ENCODE measurements around the gene TUBB6.

DNA sequence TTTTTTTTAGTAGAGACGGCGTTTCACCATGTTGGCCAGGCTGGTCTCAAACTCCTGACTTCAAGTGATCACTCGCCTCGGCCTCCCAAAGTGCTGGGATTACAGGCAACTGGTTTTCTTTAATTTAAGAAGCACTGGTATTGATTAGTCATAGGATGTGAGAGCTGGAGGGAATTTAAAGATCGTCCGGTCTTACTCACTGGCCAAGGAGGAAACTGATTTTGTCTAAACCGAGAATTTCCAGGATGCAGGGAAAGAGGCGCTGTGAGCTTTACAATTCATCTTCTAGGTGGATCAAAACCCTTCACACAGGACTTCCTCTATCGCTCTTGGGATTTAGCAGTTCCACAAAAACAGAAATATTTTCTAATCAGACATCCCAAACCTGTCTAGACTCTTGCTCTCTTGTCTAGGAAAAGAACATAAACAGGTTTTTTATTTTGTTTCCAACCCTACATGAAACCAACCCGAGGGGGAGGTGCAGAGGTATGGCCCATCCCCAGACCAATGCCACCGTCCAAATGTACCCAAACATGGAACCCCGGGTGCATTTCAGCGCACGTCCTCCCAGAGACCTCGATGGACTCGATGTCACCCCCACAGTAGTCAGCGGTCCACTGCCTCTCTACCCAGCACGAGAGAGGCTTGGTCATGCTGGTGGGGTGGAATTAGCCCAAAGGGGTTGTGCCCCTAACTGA lies 12.5 kb upstream of the TUBB6 start:
- TF ChIP-seq, protein P1, sequence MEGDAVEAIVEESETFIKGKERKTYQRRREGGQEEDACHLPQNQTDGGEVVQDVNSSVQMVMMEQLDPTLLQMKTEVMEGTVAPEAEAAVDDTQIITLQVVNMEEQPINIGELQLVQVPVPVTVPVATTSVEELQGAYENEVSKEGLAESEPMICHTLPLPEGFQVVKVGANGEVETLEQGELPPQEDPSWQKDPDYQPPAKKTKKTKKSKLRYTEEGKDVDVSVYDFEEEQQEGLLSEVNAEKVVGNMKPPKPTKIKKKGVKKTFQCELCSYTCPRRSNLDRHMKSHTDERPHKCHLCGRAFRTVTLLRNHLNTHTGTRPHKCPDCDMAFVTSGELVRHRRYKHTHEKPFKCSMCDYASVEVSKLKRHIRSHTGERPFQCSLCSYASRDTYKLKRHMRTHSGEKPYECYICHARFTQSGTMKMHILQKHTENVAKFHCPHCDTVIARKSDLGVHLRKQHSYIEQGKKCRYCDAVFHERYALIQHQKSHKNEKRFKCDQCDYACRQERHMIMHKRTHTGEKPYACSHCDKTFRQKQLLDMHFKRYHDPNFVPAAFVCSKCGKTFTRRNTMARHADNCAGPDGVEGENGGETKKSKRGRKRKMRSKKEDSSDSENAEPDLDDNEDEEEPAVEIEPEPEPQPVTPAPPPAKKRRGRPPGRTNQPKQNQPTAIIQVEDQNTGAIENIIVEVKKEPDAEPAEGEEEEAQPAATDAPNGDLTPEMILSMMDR (IDR thresholded peaks at IDR 0.05; ENCODE audit: low read depth, low read length) = no peak
- no peak for TF ChIP-seq EZH2phosphoT487 (IDR thresholded peaks at IDR 0.05; ENCODE audit: low read depth)

All from OCI-LY3 (cell line).